IMR-90 (cell line): ENCODE measurements around the gene TEAD1.

ENCODE experiments used
- CEBPB ChIP-seq: IDR thresholded peaks from 2 replicates; pipeline ENCODE4 v1.6.1; 2012; ENCODE audit warnings: low read depth, low read length, improper control_type of control experiment
- CHD1 ChIP-seq: IDR thresholded peaks from 2 replicates; pipeline ENCODE4 v1.6.1; 2012; ENCODE audit warnings: low read depth, low read length, improper control_type of control experiment
- CTCF ChIP-seq: conservative IDR thresholded peaks from 2 replicates; pipeline ENCODE4 v1.5.1; 2012; ENCODE audit warnings: mild to moderate bottlenecking, low read depth, low read length, improper control_type of control experiment
- MAFK ChIP-seq: IDR thresholded peaks from 2 replicates; pipeline ENCODE4 v1.6.1; 2012; ENCODE audit warnings: low read depth, low read length, improper control_type of control experiment
- MAZ ChIP-seq: IDR thresholded peaks from 2 replicates; pipeline ENCODE4 v1.6.1; 2012; ENCODE audit warnings: low read depth, mild to moderate bottlenecking, low read length, improper control_type of control experiment, moderate library complexity, borderline replicate concordance
- POLR2A ChIP-seq: IDR thresholded peaks from 2 replicates; pipeline ENCODE4 v1.6.1; 2012; ENCODE audit warnings: mild to moderate bottlenecking, low read depth, low read length
- SMC3 ChIP-seq: fragments of 150-350 bp; IDR thresholded peaks from 2 replicates; pipeline ENCODE4 v1.6.1; 2016; ENCODE audit warnings: low read depth, mild to moderate bottlenecking, antibody characterized with exemption, low read length, moderate library complexity

GRCh38 chr11:12675951-12676711, 1.9 kb downstream of the TEAD1 start:
- TF ChIP-seq POLR2A = no peak; the same call in 1 of the 2 replicates
- no peak for TF ChIP-seq CTCF
- TF ChIP-seq MAFK = no peak
- TF ChIP-seq SMC3 = no peak
- no peak for TF ChIP-seq CHD1
- TF ChIP-seq MAZ = no peak
- no peak for TF ChIP-seq CEBPB
